Measurements from ENCODE around the gene GRSF1.
"Not testable (repeated sequence)": the region's sequence is repeated elsewhere in the genome, so short reads cannot be mapped to it uniquely, and the experiment has no call there.

Gene GRSF1

DNA sequence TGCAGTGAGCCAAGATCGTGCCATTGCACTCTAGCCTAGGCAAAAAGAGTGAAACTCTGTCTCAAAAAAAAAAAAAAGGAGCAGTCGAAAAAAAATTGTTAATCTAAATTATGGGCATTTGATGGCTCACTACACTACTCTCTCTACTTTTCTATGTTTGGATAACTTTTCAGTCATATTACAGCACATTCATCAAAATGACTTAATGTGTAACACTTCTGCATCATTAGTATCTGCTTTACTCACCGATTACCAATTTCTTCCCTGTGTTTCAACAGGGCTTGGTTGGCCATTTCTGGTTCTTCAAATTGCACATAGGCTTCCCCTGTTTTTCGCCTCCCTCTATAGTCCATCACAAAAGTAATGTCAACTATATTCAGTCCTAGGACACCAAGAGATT, 8.4 kb downstream of the GRSF1 start:
- no peak for DNase-seq

DNA sequence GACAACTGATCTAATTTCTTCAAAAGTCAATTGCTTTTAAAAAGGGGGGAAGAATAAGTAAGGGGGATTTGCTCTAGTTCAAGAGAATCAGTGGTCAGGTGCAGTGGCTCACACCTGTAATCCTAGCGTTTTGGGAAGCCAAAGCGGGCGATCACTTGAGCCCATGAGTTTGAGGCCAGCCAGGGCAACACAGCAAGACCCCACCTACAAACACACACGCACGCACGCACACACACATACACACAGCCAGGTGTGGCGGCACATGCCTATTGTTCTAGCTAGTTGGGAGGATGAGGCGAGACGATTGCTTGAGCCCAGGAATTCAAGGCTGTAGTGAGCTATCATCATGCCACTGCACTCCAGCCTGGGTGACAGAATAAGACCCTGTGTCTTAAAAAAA, 9.6 kb downstream of the GRSF1 start:
- DNase-seq, result no peak

DNA sequence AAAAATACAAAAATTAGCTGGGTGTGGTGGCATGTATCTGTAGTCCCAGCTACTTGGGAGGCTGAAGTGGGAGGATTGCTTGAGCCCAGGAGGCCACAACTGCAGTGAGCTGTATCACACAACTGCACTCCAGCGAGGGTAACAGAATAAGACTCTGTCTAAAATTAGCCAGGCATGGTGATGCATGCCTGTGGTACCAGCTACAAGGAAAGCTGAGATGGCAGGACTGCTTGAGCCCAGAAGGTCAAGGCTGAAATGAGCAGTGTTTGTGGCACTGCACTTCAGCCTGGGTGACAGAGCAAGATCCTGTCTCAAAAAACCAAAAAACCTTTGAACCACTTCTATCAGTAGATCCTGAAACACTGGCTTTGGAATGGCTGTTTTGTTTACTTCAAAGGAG, 10.2 kb downstream of the GRSF1 start:
- no peak for DNase-seq

DNA sequence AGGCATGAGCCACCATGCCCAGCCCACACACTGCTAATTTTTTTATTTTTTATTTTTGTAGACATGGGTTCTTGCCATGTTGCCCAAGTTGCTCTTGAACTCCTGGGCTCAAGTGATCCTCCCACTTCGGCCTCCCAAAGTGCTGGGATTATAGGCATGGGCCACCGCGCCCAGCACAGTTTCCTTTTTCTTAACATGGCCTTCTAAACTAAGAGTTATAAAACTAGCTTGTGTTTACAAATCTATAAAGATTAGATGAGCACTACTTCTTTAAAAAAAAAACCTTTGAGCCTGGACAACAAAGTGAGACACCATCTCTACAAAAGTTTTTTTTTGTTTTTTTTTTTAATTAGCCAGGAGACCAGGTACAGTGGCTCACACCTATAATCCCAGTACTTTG, 10.7 kb downstream of the GRSF1 start:
- DNase-seq, result no peak

DNA sequence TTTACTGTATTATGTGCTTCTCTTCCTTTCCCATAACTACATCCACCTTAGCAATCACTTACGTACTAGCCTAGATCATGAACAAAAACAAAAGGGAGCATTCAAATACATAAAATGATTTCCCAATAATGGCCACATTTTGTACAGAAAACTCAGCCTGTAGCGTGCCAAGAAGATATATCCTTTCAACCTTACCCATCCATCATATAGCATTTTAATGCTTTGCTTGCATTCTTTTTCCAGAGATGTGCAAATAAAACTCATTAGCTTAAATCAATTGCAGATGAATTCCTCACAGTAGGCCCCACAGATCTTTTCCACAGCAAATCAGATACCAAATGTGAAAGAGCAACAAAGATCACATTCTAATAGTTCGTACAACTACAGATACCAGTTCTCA, 20.8 kb downstream of the GRSF1 start:
- DNase-seq, result no peak

DNA sequence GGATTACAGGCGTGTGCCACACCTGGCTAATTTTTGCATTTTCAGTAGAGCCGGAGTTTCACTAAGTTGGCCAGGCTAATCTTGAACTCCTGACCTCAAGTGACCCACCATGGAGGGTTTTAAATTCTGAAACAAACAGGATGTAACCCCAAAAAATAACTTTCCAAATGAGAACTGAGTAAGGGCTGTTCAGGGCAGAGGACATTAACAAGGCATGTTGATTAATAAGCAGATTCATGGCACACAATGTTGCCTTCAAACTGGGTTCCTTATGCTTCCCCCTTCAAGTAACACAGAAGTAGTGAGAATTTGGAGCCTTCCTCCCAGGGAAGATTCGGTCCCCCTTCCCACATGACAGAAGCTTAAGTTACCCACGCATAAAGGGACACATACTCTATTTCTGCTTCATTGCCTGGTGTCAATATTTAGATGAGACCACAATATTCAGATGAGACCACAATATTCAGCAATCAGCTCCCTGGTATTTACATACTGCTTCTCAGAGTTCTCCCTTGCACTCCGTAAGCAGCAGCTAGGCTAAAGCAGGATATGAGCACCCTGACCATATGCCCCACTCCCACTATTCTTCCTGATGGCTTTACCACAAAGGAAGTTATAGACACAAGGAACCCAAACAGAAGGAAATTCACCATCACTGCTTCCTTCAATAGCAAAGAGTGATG, 21.4 kb downstream of the GRSF1 start:
- DNase-seq, result no peak

DNA sequence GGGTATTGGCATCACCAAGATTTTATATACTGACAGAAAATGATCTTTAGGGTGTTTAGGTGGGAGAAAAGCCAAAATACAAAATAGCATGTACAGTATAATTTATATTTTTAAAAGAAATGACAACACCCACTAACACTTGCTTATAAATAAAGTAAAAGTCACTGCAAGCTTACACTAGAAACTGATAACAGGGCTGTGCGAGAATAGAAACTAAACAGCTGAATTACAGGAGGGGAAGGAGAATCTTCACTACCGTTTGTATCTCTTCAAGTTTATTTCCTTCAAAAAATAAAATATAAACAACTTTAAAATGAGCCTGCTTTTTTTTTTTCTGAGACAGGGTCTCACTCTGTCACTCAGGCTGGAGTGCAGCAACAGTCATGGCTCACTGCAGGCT, 22.8 kb downstream of the GRSF1 start:
- DNase-seq, result no peak

DNA sequence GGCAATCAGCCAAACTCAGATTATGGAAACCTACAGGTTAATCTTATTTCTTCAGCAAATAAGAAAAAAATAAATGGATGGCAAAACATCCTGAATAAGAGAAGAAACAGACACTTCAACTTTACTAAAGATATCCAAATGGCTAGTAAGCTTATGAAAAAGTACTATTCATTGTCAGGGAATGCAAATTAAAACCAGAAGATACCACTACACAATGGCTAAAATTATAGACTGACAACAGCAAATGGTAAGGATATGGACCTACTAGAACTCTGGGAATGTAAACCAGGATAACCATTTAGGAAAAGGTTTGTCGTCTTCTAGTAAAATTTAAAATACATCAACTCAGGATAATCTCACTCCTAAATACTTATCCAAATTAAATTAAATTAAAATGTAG, 24.3 kb downstream of the GRSF1 start:
- no peak for DNase-seq

DNA sequence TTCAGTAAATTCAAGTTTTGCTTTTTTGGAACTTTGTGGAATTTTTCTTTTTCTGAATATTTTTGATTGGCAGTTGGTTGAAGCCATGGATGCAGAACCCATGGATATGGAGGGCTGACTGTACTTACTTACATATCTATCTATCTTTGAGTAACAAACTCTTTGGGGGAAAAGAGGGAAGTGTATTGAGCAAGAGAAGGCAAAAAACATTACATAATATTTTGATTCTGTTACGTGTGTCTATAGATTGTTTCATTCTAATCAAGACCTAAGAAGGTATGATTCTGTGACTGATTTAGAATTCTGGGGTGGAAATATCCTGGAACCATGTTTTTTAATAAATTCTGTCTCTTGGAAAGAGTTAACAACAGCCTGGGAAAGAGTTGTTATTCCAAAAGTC, 31.5 kb downstream of the GRSF1 start:
- no peak for DNase-seq

DNA sequence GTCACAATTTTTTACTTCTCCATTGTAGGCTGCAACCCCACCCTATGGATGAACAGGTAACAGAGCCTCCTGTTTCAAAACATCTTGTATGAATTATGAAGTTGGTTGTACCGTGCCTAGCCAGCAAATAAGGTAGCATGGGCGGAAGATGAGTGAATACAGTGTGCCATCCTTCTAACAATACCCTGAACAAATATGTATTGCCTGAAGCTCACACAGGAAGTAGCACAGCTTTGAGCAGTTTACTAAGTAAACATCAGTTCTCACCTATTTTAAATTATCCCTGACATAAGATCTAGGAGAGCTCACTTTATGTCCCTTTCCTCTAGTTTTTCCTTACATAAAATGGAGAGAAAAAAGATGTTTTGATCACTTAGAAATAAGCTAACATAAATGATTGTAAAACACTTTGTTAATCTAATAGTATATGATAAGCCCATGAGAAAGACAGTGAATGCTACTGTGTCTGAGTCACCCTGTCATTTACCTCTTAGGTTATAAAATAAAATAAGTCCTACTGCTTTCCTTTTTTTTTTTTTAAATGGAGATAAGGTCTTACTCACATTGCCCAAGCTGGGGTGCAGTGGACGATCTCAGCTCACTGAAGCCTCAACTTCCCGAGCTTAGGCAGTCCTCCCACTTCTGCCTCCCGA, 36.6 kb downstream of the GRSF1 start:
- no peak for DNase-seq

DNA sequence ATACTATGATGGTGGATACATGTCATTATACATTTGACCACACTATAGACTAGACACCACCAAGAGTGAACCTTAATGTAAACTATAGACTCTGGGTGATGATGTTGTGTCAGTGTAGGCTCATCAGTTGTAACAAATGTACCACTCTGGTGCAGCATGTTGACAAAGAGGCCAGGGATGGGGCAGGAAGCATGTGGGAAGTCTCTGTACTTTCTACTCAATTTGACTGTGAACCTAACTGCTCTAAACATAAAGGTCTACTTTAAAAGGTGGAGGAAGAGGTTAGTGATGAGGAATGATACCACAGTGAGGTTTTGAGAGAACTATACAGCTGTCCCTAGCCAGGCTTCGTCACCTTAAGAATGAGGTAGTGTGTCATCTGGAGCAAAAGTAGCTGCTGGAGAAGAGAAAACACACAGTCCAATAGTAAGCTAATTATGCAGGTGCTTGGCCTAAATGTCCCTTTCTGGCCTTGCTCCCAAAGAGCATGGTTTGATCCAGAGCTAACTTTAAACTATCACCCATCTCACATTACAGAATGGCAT, 38.4 kb downstream of the GRSF1 start:
- DNase-seq, result no peak

DNA sequence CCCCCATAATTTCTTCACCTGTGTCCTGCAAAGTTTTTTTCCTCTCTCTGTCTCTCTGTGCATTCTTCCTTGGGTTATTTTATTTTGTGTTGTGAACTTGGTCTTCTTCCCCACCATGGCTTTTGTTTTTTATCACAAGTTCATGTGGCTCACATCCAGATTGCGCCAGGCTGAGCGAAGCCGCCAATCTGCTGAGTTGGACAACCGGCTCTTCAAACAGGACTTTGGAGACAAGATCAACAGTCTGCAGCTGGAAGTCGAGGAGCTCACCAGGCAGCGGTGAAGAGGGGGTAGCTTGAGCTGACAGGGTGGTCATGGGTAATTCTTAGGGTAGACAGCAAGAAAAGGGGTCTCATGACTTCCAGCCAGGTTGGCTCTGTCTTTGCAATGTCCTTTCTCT, 46.1 kb downstream of the GRSF1 start:
- no peak for DNase-seq

DNA sequence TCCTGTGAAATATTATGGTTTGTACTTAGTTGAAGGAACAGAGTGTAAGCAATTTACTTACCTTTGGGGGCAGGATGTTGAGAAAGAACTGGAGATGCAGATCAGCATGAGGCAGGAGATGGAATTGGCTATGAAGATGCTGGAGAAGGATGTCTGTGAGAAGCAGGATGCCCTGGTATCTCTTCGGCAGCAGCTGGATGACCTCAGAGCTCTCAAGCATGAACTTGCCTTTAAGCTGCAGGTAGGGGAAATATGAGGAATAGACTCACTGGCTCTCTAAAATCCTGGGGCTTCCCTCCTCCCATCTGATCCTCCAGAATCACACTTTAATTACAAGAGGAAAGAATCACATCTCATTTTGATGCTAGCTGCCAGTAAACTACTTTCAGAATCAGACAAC, 51.0 kb downstream of the GRSF1 start:
- no peak for DNase-seq

DNA sequence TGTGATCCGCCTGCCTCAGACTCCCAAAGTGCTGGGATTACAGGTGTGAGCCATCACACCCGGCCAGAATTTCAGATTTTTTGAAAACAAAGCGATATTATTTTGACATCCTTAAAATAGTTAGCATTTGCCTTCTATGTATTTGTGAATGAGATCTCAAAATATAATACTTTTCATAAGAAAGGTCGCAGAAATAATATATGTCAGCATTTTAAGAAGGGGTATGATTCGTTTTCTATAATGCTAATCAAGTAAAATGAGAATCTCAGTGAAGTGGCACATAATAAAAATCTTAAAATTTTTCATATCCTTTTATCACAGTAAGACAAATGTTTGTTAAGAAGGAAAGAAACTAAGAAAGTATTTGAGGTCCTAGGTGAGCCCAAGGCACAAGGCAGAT, 52.2 kb downstream of the GRSF1 start:
- no peak for DNase-seq

DNA sequence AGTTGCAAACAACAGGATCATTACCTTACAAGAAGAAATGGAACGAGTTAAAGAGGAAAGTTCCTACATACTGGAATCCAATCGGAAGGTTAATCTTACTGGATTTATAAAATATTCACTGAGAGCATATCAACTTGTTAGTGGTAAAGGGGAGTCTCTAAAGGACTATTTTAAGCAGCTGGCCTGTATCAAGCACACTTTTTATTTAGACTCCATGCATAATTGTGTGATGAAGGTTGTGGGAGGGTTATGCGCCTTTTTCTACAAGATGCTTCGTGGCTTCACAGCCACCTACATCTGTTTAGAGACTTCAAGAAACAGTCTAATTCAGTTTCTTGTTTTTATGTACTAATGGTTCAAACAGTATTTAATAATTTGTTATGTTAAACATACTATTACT, 56.6 kb downstream of the GRSF1 start:
- no peak for DNase-seq

DNA sequence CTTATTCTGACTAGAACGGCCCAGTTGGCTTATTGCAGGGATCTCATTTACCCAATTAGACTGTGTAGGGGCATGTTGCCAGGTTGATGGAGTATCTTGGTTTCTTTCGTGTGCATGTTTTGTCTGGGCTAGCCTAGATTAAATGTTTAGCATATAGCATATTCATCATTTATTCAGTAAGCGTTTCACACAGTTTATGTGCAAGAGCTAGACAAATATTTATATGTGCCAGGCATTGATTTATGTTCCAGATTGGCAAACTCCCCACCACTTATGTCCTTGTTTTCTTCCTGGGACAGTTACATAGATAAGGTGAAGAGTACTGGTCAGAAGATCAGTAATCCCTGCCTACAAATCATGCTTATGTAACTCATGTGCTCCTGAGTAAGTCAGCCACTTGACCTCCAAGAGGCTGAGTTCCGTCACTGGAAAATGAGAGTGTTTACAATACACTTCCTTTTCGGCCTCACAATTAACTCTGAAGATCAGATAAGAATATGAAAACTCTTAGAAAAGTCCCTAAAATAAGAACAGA, 60.7 kb downstream of the GRSF1 start:
- DNase-seq, result no peak

DNA sequence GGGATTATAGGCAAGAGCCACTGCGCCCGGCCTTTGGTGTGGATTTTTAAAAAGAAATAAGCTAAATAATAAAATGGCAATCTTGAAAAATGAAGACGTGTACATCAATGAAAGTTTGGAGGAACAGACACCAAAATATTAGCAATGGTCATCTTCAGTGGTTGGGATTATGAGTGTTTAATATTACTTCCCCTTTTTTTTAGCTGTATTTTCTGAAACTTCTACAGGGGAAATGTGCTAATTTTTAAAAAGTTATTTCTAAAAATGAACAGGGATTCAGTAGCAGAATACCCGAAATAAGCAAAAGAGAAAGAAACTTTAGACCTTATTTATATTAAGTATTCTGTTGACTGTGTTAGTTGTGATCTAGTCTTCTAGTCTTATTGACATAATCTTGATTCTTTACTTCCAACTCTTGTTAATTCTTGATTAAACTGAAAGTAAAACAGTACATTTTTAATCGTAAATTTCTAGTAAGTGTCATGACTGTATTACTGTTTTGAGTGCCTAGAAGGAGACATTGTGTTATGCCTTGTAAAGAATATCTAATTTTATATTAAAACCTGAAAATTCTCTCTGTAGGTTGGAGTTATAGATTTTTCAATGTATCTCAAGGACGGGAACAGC, 66.6 kb downstream of the GRSF1 start:
- DNase-seq, result no peak

DNA sequence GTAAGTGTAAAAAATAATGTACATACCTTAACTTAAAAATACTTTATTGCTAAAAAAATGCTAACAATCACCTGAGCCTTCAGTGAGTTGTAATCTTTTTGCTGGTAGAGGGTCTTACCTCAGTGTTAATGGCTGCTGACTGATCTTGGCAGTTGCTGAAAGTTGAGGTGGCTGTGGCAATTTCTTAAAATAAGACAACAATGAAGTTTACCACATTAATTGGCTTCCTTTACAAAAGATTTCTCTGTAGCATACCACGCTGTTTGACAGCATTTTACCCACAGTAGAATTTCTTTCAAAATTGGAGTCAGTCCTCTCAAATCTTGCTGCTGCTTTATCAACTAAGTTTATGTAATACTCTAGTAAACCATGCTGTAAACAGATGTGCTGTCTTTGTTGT, 70.3 kb downstream of the GRSF1 start:
- DNase-seq, result not testable (repeated sequence)

DNA sequence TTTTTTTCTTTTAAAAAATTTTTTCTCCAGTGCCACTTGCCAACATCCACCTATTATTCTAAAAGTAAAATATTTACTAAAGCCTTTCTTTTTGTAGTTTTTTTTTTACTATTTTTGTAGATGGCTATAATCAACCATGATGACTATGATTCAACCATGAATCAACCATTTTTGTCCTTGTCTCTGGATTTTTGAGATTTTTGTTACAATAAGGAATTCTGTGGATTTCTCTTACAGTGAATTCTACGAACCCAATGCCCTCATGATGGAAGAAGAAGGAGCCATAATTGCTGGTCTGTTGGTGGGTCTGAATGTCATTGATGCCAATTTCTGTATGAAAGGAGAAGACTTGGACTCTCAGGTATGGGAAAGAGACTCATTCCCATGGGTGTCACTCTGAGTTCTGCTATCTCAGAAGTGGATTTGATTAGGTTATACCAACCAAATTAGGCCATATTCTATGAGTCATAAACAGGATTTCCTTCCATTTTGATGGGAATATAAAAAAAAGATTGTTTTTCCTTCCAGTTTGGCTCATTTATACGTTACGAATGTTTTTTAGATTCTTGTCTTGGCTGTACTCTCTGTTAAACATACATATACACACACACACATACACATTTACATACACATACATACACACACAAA, 71.3 kb downstream of the GRSF1 start:
- DNase-seq, result no peak

Measured in NCI-H524 (cell line).